ENCODE data around the gene KIRREL3. TPM values are rescaled to one million over a fixed set of nuclear protein-coding genes. Genes with fewer than 3 reads are reported as not detected.

KIRREL3 gene
- total and polyA plus RNA-seq, 2 of the 8 experiments (the other 6 are each of a cell fraction or from before 2014, with no cell fraction given), result 0.29 to 0.32 TPM

GRCh38 chr11:126481303-126481680, 519.3 kb downstream of the KIRREL3 start (continued):
- TF ChIP-seq, protein P1, sequence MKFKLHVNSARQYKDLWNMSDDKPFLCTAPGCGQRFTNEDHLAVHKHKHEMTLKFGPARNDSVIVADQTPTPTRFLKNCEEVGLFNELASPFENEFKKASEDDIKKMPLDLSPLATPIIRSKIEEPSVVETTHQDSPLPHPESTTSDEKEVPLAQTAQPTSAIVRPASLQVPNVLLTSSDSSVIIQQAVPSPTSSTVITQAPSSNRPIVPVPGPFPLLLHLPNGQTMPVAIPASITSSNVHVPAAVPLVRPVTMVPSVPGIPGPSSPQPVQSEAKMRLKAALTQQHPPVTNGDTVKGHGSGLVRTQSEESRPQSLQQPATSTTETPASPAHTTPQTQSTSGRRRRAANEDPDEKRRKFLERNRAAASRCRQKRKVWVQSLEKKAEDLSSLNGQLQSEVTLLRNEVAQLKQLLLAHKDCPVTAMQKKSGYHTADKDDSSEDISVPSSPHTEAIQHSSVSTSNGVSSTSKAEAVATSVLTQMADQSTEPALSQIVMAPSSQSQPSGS (IDR thresholded peaks at IDR 0.05; ENCODE audit: low read length), result no peak
- no peak for TF ChIP-seq CEBPB (IDR thresholded peaks at IDR 0.05; ENCODE audit: low read depth, low read length)
- TF ChIP-seq CTBP2 (IDR thresholded peaks at IDR 0.05; ENCODE audit: borderline replicate concordance, insufficient read depth, insufficient read length, low read length), result no peak
- no peak for TF ChIP-seq BRCA1 (IDR thresholded peaks at IDR 0.05; ENCODE audit: low read depth, low read length)
- TF ChIP-seq TEAD4 (IDR thresholded peaks at IDR 0.05; ENCODE audit: low read depth, low read length), result no peak
- no peak for TF ChIP-seq GABPA (IDR thresholded peaks at IDR 0.05; ENCODE audit: borderline replicate concordance, insufficient read depth, low read length)

All from H1 (cell line).